ENCODE data around the gene SMOC2. TPM values are rescaled to one million over a fixed set of nuclear protein-coding genes. Genes with fewer than 3 reads are reported as not detected.

SMOC2 gene
- total RNA-seq, 3 donors from 2014 or later = 11.4 to 40.4 (median 18.8) TPM

DNA sequence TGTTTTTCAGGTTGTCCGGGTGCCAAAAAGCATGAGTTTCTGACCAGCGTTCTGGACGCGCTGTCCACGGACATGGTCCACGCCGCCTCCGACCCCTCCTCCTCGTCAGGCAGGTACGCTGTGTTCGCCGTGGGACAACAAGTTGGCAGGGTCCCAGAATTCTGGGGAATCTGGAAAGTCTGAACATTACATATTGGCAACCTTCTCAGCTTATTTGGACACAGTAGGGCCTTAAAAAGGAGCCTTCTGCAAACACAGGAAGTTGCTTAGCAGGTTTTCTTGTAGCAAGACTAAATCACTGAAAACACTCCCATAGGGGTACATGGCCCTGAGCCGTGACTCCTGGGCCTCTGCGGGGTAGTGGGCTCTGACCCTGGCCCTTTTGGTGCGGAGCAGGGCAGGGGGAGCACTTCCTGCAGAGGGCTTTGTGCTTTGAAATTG lies 209.7 kb downstream of the SMOC2 start:
- ATAC-seq = no peak
- intact Hi-C loops (cut with DNase I, micrococcal nuclease) = no loop called here
- no peak for DNase-seq
- H3K4me3 ChIP-seq = no peak overlapping the region
- no peaks in the 10 kb centered on the region for H3K9me3 ChIP-seq
- no peaks in the 10 kb centered on the region for H3K36me3 ChIP-seq (ENCODE audit: low read depth)
- no peaks in the 10 kb centered on the region for H3K4me1 ChIP-seq (ENCODE audit: low read depth)
- TF ChIP-seq CTCF (IDR thresholded peaks at IDR 0.05) = no peak

GRCh38 chr6:168655462-168656152 lies 214.6 kb downstream of the SMOC2 start:
- Histone ChIP-seq H3K4me3 (no peak overlapping the region), H3K9me3 (no peaks in the 10 kb centered on the region), H3K36me3 (ENCODE audit: low read depth) (no peaks in the 10 kb centered on the region), H3K4me1 (ENCODE audit: low read depth) (no peaks in the 10 kb centered on the region)
- no peak for TF ChIP-seq CTCF (IDR thresholded peaks at IDR 0.05)
- intact Hi-C loops (cut with DNase I, micrococcal nuclease) = no loop called here
- ATAC-seq (no peak), DNase-seq (no peak)

- no peak for DNase-seq
- Histone ChIP-seq H3K9me3 (no peaks in the 10 kb centered on the region), H3K36me3 (ENCODE audit: low read depth) (no peaks in the 10 kb centered on the region), H3K4me1 (ENCODE audit: low read depth) (no peaks in the 10 kb centered on the region), H3K4me3 (no peak overlapping the region)
- no peak for TF ChIP-seq CTCF (IDR thresholded peaks at IDR 0.05)
- no peak for ATAC-seq
- intact Hi-C loops (cut with DNase I, micrococcal nuclease) = no loop called here
These were observed 217.1 kb downstream of the SMOC2 start for GRCh38 chr6:168658059-168658458.

DNA sequence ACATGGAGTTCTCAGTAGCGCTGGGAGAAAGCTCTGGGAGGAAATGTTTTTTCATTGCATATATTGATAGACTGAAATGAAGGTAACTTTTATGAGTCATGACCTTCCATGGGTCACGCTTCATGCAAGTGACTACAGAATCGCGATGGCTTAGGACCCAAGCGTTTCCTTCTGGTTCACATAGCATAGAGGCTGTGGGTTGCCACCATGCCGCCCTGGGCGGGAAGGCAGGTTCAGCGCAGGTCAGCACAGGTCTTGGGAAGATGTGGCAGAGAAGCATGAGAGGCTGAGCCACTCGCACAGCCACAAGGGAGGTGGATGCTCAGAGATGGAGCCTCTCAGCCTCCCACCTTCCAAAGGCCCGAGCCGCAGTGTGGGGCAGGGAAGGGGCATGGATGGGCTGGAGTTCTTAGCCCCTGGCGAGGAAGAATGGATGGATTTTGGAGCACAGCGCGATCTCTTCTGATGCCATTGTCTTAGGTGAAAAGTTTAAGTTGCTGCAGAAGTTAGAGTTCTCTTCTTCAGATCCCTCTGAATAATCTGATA lies 219.5 kb downstream of the SMOC2 start:
- Histone ChIP-seq H3K4me3 (no peak overlapping the region), H3K9me3 (no peaks in the 10 kb centered on the region), H3K4me1 (ENCODE audit: low read depth) (no peaks in the 10 kb centered on the region), H3K36me3 (ENCODE audit: low read depth) (no peaks in the 10 kb centered on the region)
- intact Hi-C loops (cut with DNase I, micrococcal nuclease) = no loop called here
- no peak for TF ChIP-seq CTCF (IDR thresholded peaks at IDR 0.05)
- no peak for ATAC-seq
- DNase-seq = no peak

DNA sequence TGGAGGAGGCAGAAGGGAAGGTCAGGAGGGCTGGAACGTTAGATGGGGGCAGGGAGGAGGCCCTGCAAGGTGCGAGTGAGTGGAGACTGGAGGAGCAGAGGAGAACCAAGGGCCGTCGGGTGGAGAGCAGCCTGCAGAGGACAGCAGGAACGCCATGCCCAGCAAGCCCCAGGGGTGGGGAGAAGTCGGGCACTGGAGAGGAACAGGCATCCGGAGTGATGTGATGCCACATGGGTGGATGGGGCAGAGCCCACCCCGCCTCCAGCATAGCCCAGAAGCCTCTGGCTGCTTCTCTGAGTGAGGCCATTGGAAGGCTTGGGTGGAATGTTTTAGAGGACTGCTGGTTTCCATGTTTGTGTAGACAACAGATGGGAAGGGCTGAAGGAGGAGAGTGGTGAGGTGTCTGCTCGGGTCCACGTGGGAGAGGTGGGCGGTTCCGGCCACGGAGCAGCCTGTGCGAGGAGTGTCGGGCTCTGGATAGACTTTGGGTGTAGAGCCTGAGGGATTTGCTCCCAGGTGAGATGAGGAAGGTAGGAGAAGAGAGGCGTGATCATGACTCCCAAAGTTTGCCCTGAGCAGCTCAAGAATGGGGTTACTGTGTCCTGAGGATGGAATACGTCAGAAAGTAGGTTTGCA lies 221.4 kb downstream of the SMOC2 start:
- TF ChIP-seq CTCF (IDR thresholded peaks at IDR 0.05) = no peak
- H3K4me1 ChIP-seq (ENCODE audit: low read depth) = no peaks in the 10 kb centered on the region
- ATAC-seq (no peak), DNase-seq (no peak)
- H3K4me3 ChIP-seq = no peak overlapping the region
- no peaks in the 10 kb centered on the region for H3K9me3 ChIP-seq
- H3K36me3 ChIP-seq (ENCODE audit: low read depth) = no peaks in the 10 kb centered on the region
- intact Hi-C loops (cut with DNase I, micrococcal nuclease) = no loop called here

All from mucosa of descending colon (tissue), 3 donors.